Retinal pigment epithelial cell (primary cell): ENCODE results near the gene HAPSTR1.
"Not testable (repeated sequence)": the region's sequence is repeated elsewhere in the genome, so short reads cannot be mapped to it uniquely, and the experiment has no call there.

ENCODE experiments used
- DNase-seq: peaks from one replicate; pipeline ENCODE4 v3.0.0-alpha.2; 2010; ENCODE audit warnings: low read depth
- H3K4me3 ChIP-seq: 2 replicates; pipeline ENCODE4 v1.5.1; 2011; ENCODE audit warnings: mild to moderate bottlenecking, low read length, control low read depth, moderate library complexity
- TF ChIP-seq, protein P1 (sequence below): conservative IDR thresholded peaks from 2 replicates; pipeline ENCODE4 v1.5.1; 2011; ENCODE audit warnings: low read depth, low read length, control low read depth, inconsistent platforms

The HAPSTR1 gene, protein sequence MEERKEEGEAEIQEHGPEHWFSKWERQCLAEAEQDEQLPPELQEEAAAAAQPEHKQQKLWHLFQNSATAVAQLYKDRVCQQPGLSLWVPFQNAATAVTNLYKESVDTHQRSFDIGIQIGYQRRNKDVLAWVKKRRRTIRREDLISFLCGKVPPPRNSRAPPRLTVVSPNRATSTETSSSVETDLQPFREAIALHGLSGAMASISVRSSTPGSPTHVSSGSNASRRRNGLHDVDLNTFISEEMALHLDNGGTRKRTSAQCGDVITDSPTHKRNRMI

DNA sequence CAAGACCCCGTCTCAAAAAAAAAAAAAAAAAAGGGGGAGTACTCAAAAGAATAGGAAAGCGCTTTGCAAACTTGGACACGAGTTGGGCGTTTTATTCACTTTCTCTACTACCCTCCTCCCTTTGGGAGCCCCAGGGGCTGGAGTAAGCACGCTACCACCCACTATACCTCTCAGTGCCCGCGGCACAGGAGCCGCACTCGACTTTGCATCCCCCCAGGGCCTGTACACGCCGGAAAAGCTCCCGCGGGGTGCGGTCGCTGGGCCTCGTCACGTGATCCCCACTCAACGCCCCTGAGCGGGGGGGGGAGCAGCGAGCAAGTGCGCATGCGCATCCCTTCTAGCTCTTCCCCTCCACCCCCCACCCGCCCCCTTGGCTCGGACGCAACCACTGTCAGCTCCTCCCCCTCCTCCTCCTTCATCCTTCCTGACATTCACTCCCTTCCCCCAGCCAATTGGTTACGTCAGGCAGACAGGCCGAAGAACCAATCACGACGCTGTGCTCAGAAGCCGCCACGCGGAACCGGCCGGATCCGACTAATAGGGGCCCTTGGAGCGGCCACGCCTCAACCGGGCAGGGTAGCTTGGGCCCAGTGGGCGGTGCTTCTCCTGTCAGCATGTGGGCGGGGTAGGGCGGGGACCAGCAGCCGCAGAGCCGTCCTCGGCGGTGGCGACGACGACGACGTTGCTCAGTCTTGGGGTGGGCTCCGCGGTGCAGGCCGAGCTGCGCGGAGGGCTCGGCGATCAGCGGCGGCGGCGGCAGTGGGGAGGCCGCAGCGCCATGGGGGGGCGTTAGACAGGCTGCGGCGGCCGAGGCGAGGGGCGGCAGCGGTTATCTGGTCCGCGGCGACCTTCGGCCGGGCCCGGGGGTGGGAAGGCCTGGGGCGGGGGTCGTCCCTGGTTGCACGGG lies at the start of gene HAPSTR1:
TSS of gene HAPSTR1 (plus strand) at position 685 of the 907 bp plus-strand sequence. CDS start 401 bp downstream, outside the sequence.
- peak within 1 kb of the TSS; percentile 93 for H3K4me3 ChIP-seq
- peak; percentile 99 for DNase-seq
- TF ChIP-seq, protein P1, sequence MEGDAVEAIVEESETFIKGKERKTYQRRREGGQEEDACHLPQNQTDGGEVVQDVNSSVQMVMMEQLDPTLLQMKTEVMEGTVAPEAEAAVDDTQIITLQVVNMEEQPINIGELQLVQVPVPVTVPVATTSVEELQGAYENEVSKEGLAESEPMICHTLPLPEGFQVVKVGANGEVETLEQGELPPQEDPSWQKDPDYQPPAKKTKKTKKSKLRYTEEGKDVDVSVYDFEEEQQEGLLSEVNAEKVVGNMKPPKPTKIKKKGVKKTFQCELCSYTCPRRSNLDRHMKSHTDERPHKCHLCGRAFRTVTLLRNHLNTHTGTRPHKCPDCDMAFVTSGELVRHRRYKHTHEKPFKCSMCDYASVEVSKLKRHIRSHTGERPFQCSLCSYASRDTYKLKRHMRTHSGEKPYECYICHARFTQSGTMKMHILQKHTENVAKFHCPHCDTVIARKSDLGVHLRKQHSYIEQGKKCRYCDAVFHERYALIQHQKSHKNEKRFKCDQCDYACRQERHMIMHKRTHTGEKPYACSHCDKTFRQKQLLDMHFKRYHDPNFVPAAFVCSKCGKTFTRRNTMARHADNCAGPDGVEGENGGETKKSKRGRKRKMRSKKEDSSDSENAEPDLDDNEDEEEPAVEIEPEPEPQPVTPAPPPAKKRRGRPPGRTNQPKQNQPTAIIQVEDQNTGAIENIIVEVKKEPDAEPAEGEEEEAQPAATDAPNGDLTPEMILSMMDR, result no peak

DNA sequence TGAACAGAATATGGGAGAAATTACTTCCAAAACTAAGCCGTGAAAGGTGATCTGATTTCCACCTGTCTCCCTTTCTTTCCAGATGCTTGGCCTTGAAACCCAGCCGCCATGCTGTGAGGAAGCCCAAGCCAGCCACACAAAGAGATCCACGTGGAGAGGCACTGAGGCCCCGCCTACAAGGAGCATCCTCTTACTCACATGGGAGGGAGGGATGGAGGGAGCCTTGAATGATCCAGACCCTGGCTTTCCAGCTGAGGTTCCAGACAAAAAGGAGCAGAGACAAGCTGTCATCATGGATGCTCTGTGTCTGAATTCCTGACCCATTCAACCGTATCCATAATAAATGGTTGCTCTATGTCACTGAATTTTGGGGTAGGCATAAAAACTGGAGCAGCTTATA lies 48.9 kb upstream of the HAPSTR1 start:
- TF ChIP-seq, protein P1, result no peak
- no peak for DNase-seq
- H3K4me3 ChIP-seq, result no peak overlapping the region

DNA sequence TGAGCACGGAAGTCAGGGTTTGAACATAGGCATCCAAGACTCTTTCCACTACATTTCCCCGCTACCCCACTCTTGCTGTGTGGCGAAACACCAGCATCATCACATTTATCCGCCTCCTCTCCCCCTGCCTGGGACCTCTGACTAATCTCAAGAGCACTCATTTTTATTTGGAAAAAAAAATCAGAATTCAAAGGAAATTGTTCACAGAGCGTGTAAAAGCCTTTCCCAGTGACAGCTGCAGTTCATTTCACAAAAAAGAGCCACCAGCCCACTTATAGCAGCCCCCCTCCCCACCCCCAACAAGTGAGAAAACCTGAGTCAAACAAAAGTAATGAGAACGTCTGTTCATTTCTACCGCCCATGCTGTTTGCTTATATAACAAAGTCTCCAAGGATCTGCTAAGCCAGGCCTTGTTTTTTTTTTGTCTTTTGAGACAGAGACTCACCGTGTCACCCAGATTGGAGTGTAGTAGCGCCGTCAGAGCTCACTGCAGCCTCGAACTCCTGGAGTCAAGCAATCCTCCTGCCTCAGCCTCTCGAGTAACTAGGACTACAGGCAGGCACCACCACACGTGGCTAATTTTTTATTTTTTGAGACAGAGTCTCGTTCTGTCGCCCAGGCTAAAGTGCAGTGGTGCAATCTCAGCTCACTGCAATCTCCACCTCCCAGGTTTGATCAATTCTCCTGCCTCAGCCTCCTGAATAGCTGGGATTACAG lies 48.3 kb upstream of the HAPSTR1 start:
- no peak overlapping the region for H3K4me3 ChIP-seq
- no peak for DNase-seq
- TF ChIP-seq, protein P1, result no peak

DNA sequence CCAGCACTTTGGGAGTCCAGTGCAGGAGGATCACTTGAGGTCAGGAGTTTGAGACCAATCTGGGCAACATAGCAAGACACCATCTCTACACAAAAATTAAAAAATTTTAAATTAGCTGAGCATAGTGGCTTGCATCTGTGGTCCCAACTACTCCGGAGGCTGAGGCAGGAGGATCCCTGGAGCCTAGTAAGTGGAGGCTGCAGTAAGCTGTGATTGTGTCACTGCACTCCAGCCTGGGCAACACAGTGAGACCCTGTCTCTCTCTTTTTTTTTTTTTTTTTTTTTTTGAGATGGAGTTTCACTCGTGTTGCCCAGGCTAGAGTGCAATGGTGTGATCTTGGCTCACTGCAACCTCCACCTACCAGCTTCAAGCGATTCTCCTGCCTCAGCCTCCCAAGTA lies 45.9 kb upstream of the HAPSTR1 start:
- H3K4me3 ChIP-seq, DNase-seq: not testable (repeated sequence)

DNA sequence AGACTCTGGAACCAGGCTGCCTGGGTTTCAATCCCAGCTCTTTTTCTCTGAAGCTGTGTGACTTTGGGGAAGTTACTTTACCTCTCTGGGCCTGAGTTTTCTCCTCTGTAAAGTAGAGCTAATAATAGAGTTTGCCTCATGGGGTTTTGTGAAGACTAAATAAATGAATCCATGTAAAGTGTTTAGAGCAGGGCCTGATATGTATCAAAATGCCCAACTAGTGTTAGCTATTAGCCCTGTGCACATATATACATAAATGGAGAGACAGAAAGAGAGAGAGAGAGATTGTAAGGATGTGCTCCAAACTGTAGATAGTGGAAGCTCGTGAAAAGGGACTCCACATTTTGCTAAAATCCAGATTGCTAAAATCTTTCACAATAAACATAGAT lies 44.8 kb upstream of the HAPSTR1 start:
- TF ChIP-seq, protein P1, result no peak
- no peak for DNase-seq
- no peak overlapping the region for H3K4me3 ChIP-seq

DNA sequence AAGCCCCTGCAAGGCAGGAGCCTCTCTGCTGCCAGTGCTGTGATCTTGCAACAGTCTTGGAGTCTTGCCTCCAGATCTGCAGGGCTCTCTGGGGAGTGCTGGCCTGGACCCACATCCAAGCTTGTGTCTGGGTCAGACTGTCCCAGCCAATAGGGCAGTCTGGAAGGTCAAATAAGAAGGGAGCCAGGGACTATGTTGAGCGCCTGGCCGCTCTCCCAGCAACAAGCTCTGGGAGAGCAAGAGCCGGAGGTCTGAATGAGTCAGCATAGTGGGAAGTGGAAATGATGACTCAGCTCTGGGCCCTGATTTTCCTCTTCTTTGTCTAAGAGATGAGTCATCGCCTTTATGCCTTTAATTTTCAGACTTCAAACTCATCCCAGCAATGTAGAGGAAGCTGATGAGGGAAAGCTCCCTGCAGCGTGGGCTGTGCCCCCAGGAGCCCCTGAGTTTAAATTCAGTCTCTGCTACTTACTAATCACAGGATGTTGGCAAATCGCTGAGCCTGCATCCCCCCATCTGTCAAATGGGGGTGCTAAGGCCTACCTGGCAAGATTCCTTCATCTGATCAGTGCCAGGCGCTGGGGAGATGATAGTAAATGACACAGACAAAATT lies 43.6 kb upstream of the HAPSTR1 start:
- no peak overlapping the region for H3K4me3 ChIP-seq

More for the DNA sequence above, 43.6 kb upstream of the HAPSTR1 start:
- DNase-seq, result peak; percentile 97
- TF ChIP-seq, protein P1, result no peak
